HG03558 (cell line): ENCODE measurements around the gene PANX1.
"Not testable (repeated sequence)": the region's sequence is repeated elsewhere in the genome, so short reads cannot be mapped to it uniquely, and the experiment has no call there.

Experiments
- ATAC-seq: cut with Tn5 transposase; IDR thresholded peaks from one replicate; pipeline ENCODE4 v1.9.1; 2021; ENCODE audit warnings: moderate number of reproducible peaks; ENCODE audit not compliant: unreplicated experiment; ENCODE audit errors: extremely low read depth

The PANX1 gene

GRCh38 chr11:94148189-94148588 lies 19.5 kb downstream of the PANX1 start:
- no peak for ATAC-seq

- no peak for ATAC-seq
Measured at GRCh38 chr11:94149431-94150017, 20.9 kb downstream of the PANX1 start.

- no peak for ATAC-seq
Measured at GRCh38 chr11:94150056-94150455, 21.4 kb downstream of the PANX1 start.

- ATAC-seq, result no peak
Measured at GRCh38 chr11:94150704-94151685, 22.4 kb downstream of the PANX1 start.

GRCh38 chr11:94151903-94152677 lies 23.4 kb downstream of the PANX1 start:
- ATAC-seq, result no peak

- ATAC-seq, result no peak
Measured at GRCh38 chr11:94152678-94153065, 24.0 kb downstream of the PANX1 start.

- ATAC-seq, result no peak
Measured at GRCh38 chr11:94153320-94153719, 24.7 kb downstream of the PANX1 start.

GRCh38 chr11:94154095-94154856 lies 25.6 kb downstream of the PANX1 start:
- no peak for ATAC-seq

GRCh38 chr11:94157339-94157738 lies 28.7 kb downstream of the PANX1 start:
- ATAC-seq, result not testable (repeated sequence)

GRCh38 chr11:94168882-94169281 lies 40.2 kb downstream of the PANX1 start:
- ATAC-seq, result no peak

GRCh38 chr11:94169516-94169915 lies 40.9 kb downstream of the PANX1 start:
- no peak for ATAC-seq

GRCh38 chr11:94169930-94170545 lies 41.4 kb downstream of the PANX1 start:
- no peak for ATAC-seq

- no peak for ATAC-seq
Measured at GRCh38 chr11:94170953-94171352, 42.3 kb downstream of the PANX1 start.

GRCh38 chr11:94171693-94172440 lies 43.2 kb downstream of the PANX1 start:
- ATAC-seq, result no peak

GRCh38 chr11:94175535-94175934 lies 46.9 kb downstream of the PANX1 start:
- no peak for ATAC-seq

GRCh38 chr11:94178331-94178730 lies 49.7 kb downstream of the PANX1 start:
- no peak for ATAC-seq

GRCh38 chr11:94179696-94180095 lies 51.1 kb downstream of the PANX1 start:
- ATAC-seq, result no peak

- ATAC-seq, result no peak
Measured at GRCh38 chr11:94181526-94181925, 52.9 kb downstream of the PANX1 start.

GRCh38 chr11:94181943-94182342 lies 53.3 kb downstream of the PANX1 start:
- no peak for ATAC-seq
